Mononuclear cell (primary cell): ENCODE data around the gene SLC35E1. TPM values are rescaled to one million over a fixed set of nuclear protein-coding genes. Genes with fewer than 3 reads are reported as not detected.

ENCODE experiments used
- H3K27me3 ChIP-seq: 2 replicates; pipeline ENCODE4 v1.6.0; 2011; ENCODE audit warnings: low read length, control low read depth; ENCODE audit not compliant: insufficient read depth
- H3K4me1 ChIP-seq: 2 replicates; pipeline ENCODE4 v1.5.1; 2011; ENCODE audit warnings: mild to moderate bottlenecking, low read length, control low read depth; ENCODE audit not compliant: insufficient read depth
- H3K4me3 ChIP-seq: 2 replicates; pipeline ENCODE4 v1.5.1; 2011; ENCODE audit warnings: mild to moderate bottlenecking, low read length, moderate library complexity
- H3K9me3 ChIP-seq: 2 replicates; pipeline ENCODE4 v1.5.1; 2011; ENCODE audit warnings: low read depth, mild to moderate bottlenecking, control low read depth, low read length
- total RNA-seq: library from RNA; depleted of rRNA; stranded (reverse); fragments of >200 nt; gene quantifications from one replicate; pipeline ENCODE4 v1.2.3, GENCODE V29; 2012

The SLC35E1 gene
- 38.5 TPM for total RNA-seq

GRCh38 chr19:16572332-16573211 is at the start of gene SLC35E1:
TSS of gene SLC35E1 (minus strand) at chr19:16572415. CDS start at chr19:16572364, 51 bp downstream.
- Histone ChIP-seq H3K27me3 (no peaks in the 10 kb centered on the region), H3K4me1 (peaks cover 39% of the 10 kb centered on the region), H3K4me3 (peak within 1 kb of the TSS; percentile 97), H3K9me3 (no peaks in the 10 kb centered on the region)

- no peaks in the 10 kb centered on the region for H3K27me3 ChIP-seq
- H3K9me3 ChIP-seq = no peaks in the 10 kb centered on the region
- no peak overlapping the region for H3K4me3 ChIP-seq
- peaks cover 48% of the 10 kb centered on the region for H3K4me1 ChIP-seq
Measured at GRCh38 chr19:16621165-16621800, 49.1 kb upstream of the SLC35E1 start.

- Histone ChIP-seq H3K4me3 (no peak overlapping the region), H3K9me3 (no peaks in the 10 kb centered on the region), H3K4me1 (peaks cover 48% of the 10 kb centered on the region), H3K27me3 (no peaks in the 10 kb centered on the region)
Measured at GRCh38 chr19:16620584-16620983, 48.4 kb upstream of the SLC35E1 start.

GRCh38 chr19:16620018-16620417 is 47.8 kb upstream of the SLC35E1 start:
- H3K4me1 ChIP-seq = peaks cover 48% of the 10 kb centered on the region
- no peaks in the 10 kb centered on the region for H3K9me3 ChIP-seq
- no peaks in the 10 kb centered on the region for H3K27me3 ChIP-seq
- no peak overlapping the region for H3K4me3 ChIP-seq

- H3K27me3 ChIP-seq = no peaks in the 10 kb centered on the region
- no peak overlapping the region for H3K4me3 ChIP-seq
- no peaks in the 10 kb centered on the region for H3K9me3 ChIP-seq
- H3K4me1 ChIP-seq = peaks cover 51% of the 10 kb centered on the region
Measured at GRCh38 chr19:16619457-16619856, 47.2 kb upstream of the SLC35E1 start.

GRCh38 chr19:16618248-16618647 is 46.0 kb upstream of the SLC35E1 start:
- H3K4me1 ChIP-seq = peaks cover 63% of the 10 kb centered on the region
- H3K4me3 ChIP-seq = no peak overlapping the region
- no peaks in the 10 kb centered on the region for H3K27me3 ChIP-seq
- no peaks in the 10 kb centered on the region for H3K9me3 ChIP-seq

GRCh38 chr19:16615808-16616207 is 43.6 kb upstream of the SLC35E1 start:
- H3K9me3 ChIP-seq = no peaks in the 10 kb centered on the region
- H3K4me1 ChIP-seq = peaks cover 78% of the 10 kb centered on the region

GRCh38 chr19:16614941-16615340 is 42.7 kb upstream of the SLC35E1 start:
- no peaks in the 10 kb centered on the region for H3K27me3 ChIP-seq
- no peak overlapping the region for H3K4me3 ChIP-seq
- peaks cover 84% of the 10 kb centered on the region for H3K4me1 ChIP-seq
- no peaks in the 10 kb centered on the region for H3K9me3 ChIP-seq

More at GRCh38 chr19:16615808-16616207, 43.6 kb upstream of the SLC35E1 start:
- no peak overlapping the region for H3K4me3 ChIP-seq
- H3K27me3 ChIP-seq = no peaks in the 10 kb centered on the region

- H3K27me3 ChIP-seq = no peaks in the 10 kb centered on the region
- no peak overlapping the region for H3K4me3 ChIP-seq
- no peaks in the 10 kb centered on the region for H3K9me3 ChIP-seq
- peaks cover 81% of the 10 kb centered on the region for H3K4me1 ChIP-seq
Measured at GRCh38 chr19:16613841-16614240, 41.6 kb upstream of the SLC35E1 start.

- no peak overlapping the region for H3K4me3 ChIP-seq
- H3K9me3 ChIP-seq = no peaks in the 10 kb centered on the region
- peaks cover 81% of the 10 kb centered on the region for H3K4me1 ChIP-seq
- H3K27me3 ChIP-seq = no peaks in the 10 kb centered on the region
Measured at GRCh38 chr19:16612636-16613035, 40.4 kb upstream of the SLC35E1 start.

- no peaks in the 10 kb centered on the region for H3K9me3 ChIP-seq
- H3K4me3 ChIP-seq = no peak overlapping the region
- H3K4me1 ChIP-seq = peaks cover 71% of the 10 kb centered on the region
- no peaks in the 10 kb centered on the region for H3K27me3 ChIP-seq
Measured at GRCh38 chr19:16611121-16611520, 38.9 kb upstream of the SLC35E1 start.

GRCh38 chr19:16609511-16610200 is 37.4 kb upstream of the SLC35E1 start:
- H3K27me3 ChIP-seq = no peaks in the 10 kb centered on the region
- H3K4me1 ChIP-seq = peaks cover 59% of the 10 kb centered on the region
- H3K4me3 ChIP-seq = no peak overlapping the region
- no peaks in the 10 kb centered on the region for H3K9me3 ChIP-seq

- Histone ChIP-seq H3K4me3 (no peak overlapping the region), H3K9me3 (no peaks in the 10 kb centered on the region), H3K4me1 (peaks cover 51% of the 10 kb centered on the region), H3K27me3 (no peaks in the 10 kb centered on the region)
Measured at GRCh38 chr19:16608290-16608739, 36.1 kb upstream of the SLC35E1 start.

- Histone ChIP-seq H3K27me3 (no peaks in the 10 kb centered on the region), H3K4me3 (no peak overlapping the region), H3K4me1 (peaks cover 46% of the 10 kb centered on the region), H3K9me3 (no peaks in the 10 kb centered on the region)
Measured at GRCh38 chr19:16607819-16608218, 35.6 kb upstream of the SLC35E1 start.

GRCh38 chr19:16605553-16605994 is 33.4 kb upstream of the SLC35E1 start:
- H3K27me3 ChIP-seq = no peaks in the 10 kb centered on the region
- peaks cover 34% of the 10 kb centered on the region for H3K4me1 ChIP-seq
- no peaks in the 10 kb centered on the region for H3K9me3 ChIP-seq
- H3K4me3 ChIP-seq = no peak overlapping the region
